ENCODE measurements around the gene GALNT13.

DNA sequence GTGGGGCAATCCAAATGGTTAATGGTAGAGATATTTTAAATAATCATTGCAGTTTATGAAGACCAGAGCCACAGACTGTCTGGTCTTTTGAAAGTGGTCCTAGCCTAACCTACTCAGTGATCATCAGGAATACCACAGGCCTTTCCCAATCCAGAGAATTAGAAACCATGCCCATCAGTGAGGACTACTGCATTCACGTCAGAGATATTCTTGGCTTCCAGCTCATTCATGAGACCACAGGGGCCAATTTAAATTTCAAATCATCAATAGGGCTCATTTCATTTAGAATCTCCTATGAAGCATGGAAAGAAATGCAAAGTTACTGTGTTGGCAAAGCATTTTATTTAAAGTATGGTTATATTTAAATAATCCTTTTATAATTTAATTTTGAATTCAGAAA, 464.5 kb downstream of the GALNT13 start:
- TF ChIP-seq CHD2 (IDR thresholded peaks at IDR 0.05; ENCODE audit: borderline replicate concordance, low read depth, low read length) (no peak), EZH2 (IDR thresholded peaks at IDR 0.05; ENCODE audit: borderline replicate concordance, control insufficient read depth, low read depth, low read length) (no peak), EP300 (IDR thresholded peaks at IDR 0.05; ENCODE audit: borderline replicate concordance in 1 of 2, control insufficient read depth in 1 of 2, low read depth in 2 of 2, low read length in 2 of 2) (no peak), CEBPB (IDR thresholded peaks at IDR 0.05; ENCODE audit: borderline replicate concordance in 1 of 2, low read depth in 2 of 2, low read length in 2 of 2) (no peak), MYC (IDR thresholded peaks at IDR 0.05; ENCODE audit: insufficient read depth, insufficient read length, insufficient replicate concordance, low read length, severe bottlenecking) (no peak), ESRRA (IDR thresholded peaks at IDR 0.05; ENCODE audit: low read length) (no peak)
- TF ChIP-seq, protein P1, sequence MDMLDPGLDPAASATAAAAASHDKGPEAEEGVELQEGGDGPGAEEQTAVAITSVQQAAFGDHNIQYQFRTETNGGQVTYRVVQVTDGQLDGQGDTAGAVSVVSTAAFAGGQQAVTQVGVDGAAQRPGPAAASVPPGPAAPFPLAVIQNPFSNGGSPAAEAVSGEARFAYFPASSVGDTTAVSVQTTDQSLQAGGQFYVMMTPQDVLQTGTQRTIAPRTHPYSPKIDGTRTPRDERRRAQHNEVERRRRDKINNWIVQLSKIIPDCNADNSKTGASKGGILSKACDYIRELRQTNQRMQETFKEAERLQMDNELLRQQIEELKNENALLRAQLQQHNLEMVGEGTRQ (IDR thresholded peaks at IDR 0.05; ENCODE audit: borderline replicate concordance, low read depth, low read length): no peak
- TF ChIP-seq, protein P2, sequence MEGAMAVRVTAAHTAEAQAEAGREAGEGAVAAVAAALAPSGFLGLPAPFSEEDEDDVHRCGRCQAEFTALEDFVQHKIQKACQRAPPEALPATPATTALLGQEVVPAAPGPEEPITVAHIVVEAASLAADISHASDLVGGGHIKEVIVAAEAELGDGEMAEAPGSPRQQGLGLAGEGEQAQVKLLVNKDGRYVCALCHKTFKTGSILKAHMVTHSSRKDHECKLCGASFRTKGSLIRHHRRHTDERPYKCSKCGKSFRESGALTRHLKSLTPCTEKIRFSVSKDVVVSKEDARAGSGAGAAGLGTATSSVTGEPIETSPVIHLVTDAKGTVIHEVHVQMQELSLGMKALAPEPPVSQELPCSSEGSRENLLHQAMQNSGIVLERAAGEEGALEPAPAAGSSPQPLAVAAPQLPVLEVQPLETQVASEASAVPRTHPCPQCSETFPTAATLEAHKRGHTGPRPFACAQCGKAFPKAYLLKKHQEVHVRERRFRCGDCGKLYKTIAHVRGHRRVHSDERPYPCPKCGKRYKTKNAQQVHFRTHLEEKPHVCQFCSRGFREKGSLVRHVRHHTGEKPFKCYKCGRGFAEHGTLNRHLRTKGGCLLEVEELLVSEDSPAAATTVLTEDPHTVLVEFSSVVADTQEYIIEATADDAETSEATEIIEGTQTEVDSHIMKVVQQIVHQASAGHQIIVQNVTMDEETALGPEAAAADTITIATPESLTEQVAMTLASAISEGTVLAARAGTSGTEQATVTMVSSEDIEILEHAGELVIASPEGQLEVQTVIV (IDR thresholded peaks at IDR 0.05; ENCODE audit: borderline replicate concordance, partially characterized antibody): no peak
- TF ChIP-seq, protein P3, sequence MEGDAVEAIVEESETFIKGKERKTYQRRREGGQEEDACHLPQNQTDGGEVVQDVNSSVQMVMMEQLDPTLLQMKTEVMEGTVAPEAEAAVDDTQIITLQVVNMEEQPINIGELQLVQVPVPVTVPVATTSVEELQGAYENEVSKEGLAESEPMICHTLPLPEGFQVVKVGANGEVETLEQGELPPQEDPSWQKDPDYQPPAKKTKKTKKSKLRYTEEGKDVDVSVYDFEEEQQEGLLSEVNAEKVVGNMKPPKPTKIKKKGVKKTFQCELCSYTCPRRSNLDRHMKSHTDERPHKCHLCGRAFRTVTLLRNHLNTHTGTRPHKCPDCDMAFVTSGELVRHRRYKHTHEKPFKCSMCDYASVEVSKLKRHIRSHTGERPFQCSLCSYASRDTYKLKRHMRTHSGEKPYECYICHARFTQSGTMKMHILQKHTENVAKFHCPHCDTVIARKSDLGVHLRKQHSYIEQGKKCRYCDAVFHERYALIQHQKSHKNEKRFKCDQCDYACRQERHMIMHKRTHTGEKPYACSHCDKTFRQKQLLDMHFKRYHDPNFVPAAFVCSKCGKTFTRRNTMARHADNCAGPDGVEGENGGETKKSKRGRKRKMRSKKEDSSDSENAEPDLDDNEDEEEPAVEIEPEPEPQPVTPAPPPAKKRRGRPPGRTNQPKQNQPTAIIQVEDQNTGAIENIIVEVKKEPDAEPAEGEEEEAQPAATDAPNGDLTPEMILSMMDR (IDR thresholded peaks at IDR 0.05 in 2 of 3, conservative IDR thresholded peaks at IDR 0.05 in 1 of 3; ENCODE audit: control insufficient read depth in 2 of 3, extremely low read depth in 1 of 3, insufficient read depth in 1 of 3, low read depth in 3 of 3, low read length in 3 of 3): no peak

All from GM12878 (cell line).